ENCODE data around the gene RHO.

DNA sequence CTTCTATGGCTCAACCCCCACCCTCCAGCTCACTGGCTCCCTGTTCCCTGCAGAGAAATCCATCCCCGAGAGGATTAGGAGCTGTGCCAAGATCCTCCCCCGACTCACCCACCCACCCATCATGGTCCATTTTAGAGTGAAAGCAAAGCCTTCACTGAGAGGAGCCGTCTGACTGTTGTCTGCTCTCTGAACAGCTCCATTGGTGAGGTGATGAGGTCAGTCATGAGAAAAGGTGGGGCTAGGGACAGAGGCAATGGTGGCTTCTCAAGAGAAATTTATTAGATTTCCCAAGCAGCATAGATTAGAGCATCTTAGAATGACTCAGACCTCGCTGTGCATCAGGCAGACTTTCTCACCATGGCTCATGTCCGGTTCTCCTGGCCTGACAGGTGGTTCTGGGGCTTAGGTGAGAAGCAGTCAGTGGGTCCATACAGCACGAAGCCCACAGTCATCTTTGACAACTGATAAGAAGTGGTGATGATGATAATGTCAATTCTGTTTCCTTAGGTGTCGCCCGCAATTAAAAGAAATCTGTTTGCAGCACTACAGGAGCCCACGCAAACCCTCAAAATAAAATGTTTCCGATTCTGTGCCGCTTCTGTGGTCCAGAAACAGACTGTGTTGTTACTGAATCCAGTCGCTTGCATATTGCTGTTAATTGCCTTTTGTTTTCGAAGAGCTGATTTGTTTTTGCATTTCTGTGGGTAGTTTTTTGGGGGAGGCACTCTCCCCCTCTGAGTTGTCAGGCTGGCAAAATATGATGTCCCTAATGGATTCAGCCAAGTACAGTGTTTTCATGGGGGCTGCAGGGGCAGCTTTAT is 24.8 kb upstream of the RHO start:
- no peak for TF ChIP-seq ELK1 (IDR thresholded peaks at IDR 0.05; ENCODE audit: low read depth, low read length)
- TF ChIP-seq ZBTB4 (CRISPR knock-in tag; IDR thresholded peaks at IDR 0.05), result no peak
- TF ChIP-seq EP300 (IDR thresholded peaks at IDR 0.05; ENCODE audit: borderline replicate concordance in 1 of 2, control insufficient read depth in 1 of 2, low read depth in 2 of 2, low read length in 2 of 2), result no peak
- TF ChIP-seq POLR2A (IDR thresholded peaks at IDR 0.05; ENCODE audit: low read depth, low read length), result no peak
- TF ChIP-seq POLR2AphosphoS5 (IDR thresholded peaks at IDR 0.05; ENCODE audit: low read length), result no peak
- TF ChIP-seq, protein P1, sequence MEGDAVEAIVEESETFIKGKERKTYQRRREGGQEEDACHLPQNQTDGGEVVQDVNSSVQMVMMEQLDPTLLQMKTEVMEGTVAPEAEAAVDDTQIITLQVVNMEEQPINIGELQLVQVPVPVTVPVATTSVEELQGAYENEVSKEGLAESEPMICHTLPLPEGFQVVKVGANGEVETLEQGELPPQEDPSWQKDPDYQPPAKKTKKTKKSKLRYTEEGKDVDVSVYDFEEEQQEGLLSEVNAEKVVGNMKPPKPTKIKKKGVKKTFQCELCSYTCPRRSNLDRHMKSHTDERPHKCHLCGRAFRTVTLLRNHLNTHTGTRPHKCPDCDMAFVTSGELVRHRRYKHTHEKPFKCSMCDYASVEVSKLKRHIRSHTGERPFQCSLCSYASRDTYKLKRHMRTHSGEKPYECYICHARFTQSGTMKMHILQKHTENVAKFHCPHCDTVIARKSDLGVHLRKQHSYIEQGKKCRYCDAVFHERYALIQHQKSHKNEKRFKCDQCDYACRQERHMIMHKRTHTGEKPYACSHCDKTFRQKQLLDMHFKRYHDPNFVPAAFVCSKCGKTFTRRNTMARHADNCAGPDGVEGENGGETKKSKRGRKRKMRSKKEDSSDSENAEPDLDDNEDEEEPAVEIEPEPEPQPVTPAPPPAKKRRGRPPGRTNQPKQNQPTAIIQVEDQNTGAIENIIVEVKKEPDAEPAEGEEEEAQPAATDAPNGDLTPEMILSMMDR (IDR thresholded peaks at IDR 0.05 in 2 of 3, conservative IDR thresholded peaks at IDR 0.05 in 1 of 3; ENCODE audit: control insufficient read depth in 2 of 3, extremely low read depth in 1 of 3, insufficient read depth in 1 of 3, low read depth in 3 of 3, low read length in 3 of 3), result no peak
- TF ChIP-seq NFIC (IDR thresholded peaks at IDR 0.05; ENCODE audit: low read depth, low read length), result no peak
- no peak for TF ChIP-seq CHD4 (IDR thresholded peaks at IDR 0.05)
- TF ChIP-seq E2F4 (IDR thresholded peaks at IDR 0.05; ENCODE audit: low read depth, low read length), result no peak
- TF ChIP-seq FOXK2 (IDR thresholded peaks at IDR 0.05), result no peak
- TF ChIP-seq POU2F2 (IDR thresholded peaks at IDR 0.05; ENCODE audit: borderline replicate concordance, low read depth, low read length), result no peak

Measured in GM12878 (cell line).